Embryonic facial prominence (tissue), 1 donor: ENCODE data around the gene GLB1L.
"Not testable (repeated sequence)": the region's sequence is repeated elsewhere in the genome, so short reads cannot be mapped to it uniquely, and the experiment has no call there.

Experiments used
- DNase-seq: peaks from one replicate; pipeline ENCODE4 v3.0.0-alpha.2; 2016; ENCODE audit errors: extremely low spot score

The GLB1L gene

GRCh38 chr2:219207134-219207883 lies 37.9 kb downstream of the GLB1L start:
- no peak for DNase-seq

GRCh38 chr2:219206328-219207133 lies 38.7 kb downstream of the GLB1L start, which contains the start of gene ZFAND2B:
Gene ZFAND2B, plus strand, starts transcription at chr2:219206782. Its CDS starts 206 bp downstream, at chr2:219206988.
- peak; percentile 88 for DNase-seq

GRCh38 chr2:219205981-219206327 lies 39.3 kb downstream of the GLB1L start:
- no peak for DNase-seq

- no peak for DNase-seq
These were observed 40.1 kb downstream of the GLB1L start for GRCh38 chr2:219205165-219205538.

GRCh38 chr2:219204425-219205164 lies 40.6 kb downstream of the GLB1L start:
- no peak for DNase-seq

GRCh38 chr2:219201331-219201730 lies 43.9 kb downstream of the GLB1L start:
- DNase-seq = not testable (repeated sequence)

- not testable (repeated sequence) for DNase-seq
These were observed 44.5 kb downstream of the GLB1L start for GRCh38 chr2:219200502-219201326.

GRCh38 chr2:219199470-219200211 lies 45.6 kb downstream of the GLB1L start:
- DNase-seq = no peak

GRCh38 chr2:219198974-219199373 lies 46.3 kb downstream of the GLB1L start:
- DNase-seq = no peak

- no peak for DNase-seq
These were observed 47.9 kb downstream of the GLB1L start for GRCh38 chr2:219197388-219197787.

- DNase-seq = no peak
These were observed 58.3 kb downstream of the GLB1L start for GRCh38 chr2:219186754-219187456.
